Natural killer cell (primary cell): Measurements from ENCODE around the gene TRAF2. TPM values are rescaled to one million over a fixed set of nuclear protein-coding genes. Genes with fewer than 3 reads are reported as not detected.

Experiments used
- ATAC-seq, 3 donors: fragments of 150-1000 bp in 2 of 3; fragments of 200-7000 bp in 1 of 3; cut with Tn5 transposase; 1 replicate in 1 of 3; 2 replicates in 2 of 3; pipeline ENCODE4 v1.10.0; 2021; ENCODE audit warnings: mild to moderate bottlenecking in 2 of 3, moderate library complexity in 2 of 3
- DNase-seq, 2 donors: peaks; one replicate each; pipeline versions ENCODE4 v3.0.0 to v3.0.0-alpha.2; 2013 to 2021; ENCODE audit warnings: mixed read lengths in 1 of 2
- H3K27ac ChIP-seq: one replicate; pipeline ENCODE4 v1.5.1; 2013; ENCODE audit warnings: mild to moderate bottlenecking, low read length
- H3K27me3 ChIP-seq: one replicate; pipeline ENCODE4 v1.6.1; 2013; ENCODE audit warnings: low read length; ENCODE audit not compliant: control insufficient read depth, insufficient read depth
- H3K36me3 ChIP-seq: one replicate; pipeline ENCODE4 v1.6.1; 2013; ENCODE audit warnings: low read length; ENCODE audit not compliant: control insufficient read depth, insufficient read depth
- H3K4me1 ChIP-seq: one replicate; pipeline ENCODE4 v1.6.1; 2013; ENCODE audit warnings: low read length; ENCODE audit not compliant: control insufficient read depth, insufficient read depth
- H3K4me3 ChIP-seq: one replicate; pipeline ENCODE4 v1.5.1; 2013; ENCODE audit warnings: low read length
- H3K9me3 ChIP-seq: one replicate; pipeline ENCODE4 v1.6.1; 2013; ENCODE audit warnings: low read length; ENCODE audit not compliant: control insufficient read depth, insufficient read depth
- H3K27ac Mint-ChIP-seq, 2 donors: one replicate each; pipeline ENCODE4 v1.8.0; 2022; ENCODE audit warnings: mild to moderate bottlenecking in 2 of 2, mixed read lengths in 2 of 2, moderate library complexity in 1 of 2
- H3K27me3 Mint-ChIP-seq, 2 donors: one replicate each; pipeline ENCODE4 v1.8.0; 2022; ENCODE audit warnings: low read depth in 2 of 2, mixed read lengths in 2 of 2
- H3K36me3 Mint-ChIP-seq: one replicate; pipeline ENCODE4 v1.8.0; 2022; ENCODE audit warnings: mixed read lengths
- H3K4me1 Mint-ChIP-seq, 2 donors: one replicate each; pipeline ENCODE4 v1.8.0; 2022; ENCODE audit warnings: mixed read lengths in 2 of 2
- H3K4me3 Mint-ChIP-seq: one replicate; pipeline ENCODE4 v1.8.0; 2022; ENCODE audit warnings: mild to moderate bottlenecking, moderate library complexity, mixed read lengths
- H3K9me3 Mint-ChIP-seq, 2 donors: one replicate each; pipeline ENCODE4 v1.8.0; 2022; ENCODE audit warnings: mixed read lengths in 2 of 2
- WGBS: methylation state at CpG from one replicate; pipeline ENCODE4 v1.1.7; 2013; ENCODE audit warnings: missing lambda C conversion rate; ENCODE audit not compliant: insufficient coverage; 5-methylcytosine and 5-hydroxymethylcytosine counted together
- intact Hi-C: fragments of 100-400 bp; cut with micrococcal nuclease; formaldehyde crosslinking; loops from one replicate; pipeline ENCODE4 v1.14.2; 2022
- total RNA-seq, 4 donors: library from RNA; stranded (reverse); fragments of 120-200 nt in 1 of 4; gene quantifications; one replicate each; pipeline versions ENCODE4 v1.2.3 to v1.2.4, GENCODE V29; 2013 to 2022
- TF ChIP-seq, protein P1 (sequence below): fragments of 200-600 bp; IDR thresholded peaks from one replicate; pipeline ENCODE4 v1.8.0; 2022; ENCODE audit warnings: antibody characterized with exemption

The TRAF2 gene
- total RNA-seq, 3 donors from 2014 or later (not counting 1 experiment from before 2014, with no cell fraction given) = 17.4 to 35.5 (median 25.0) TPM

- TF ChIP-seq, protein P1, sequence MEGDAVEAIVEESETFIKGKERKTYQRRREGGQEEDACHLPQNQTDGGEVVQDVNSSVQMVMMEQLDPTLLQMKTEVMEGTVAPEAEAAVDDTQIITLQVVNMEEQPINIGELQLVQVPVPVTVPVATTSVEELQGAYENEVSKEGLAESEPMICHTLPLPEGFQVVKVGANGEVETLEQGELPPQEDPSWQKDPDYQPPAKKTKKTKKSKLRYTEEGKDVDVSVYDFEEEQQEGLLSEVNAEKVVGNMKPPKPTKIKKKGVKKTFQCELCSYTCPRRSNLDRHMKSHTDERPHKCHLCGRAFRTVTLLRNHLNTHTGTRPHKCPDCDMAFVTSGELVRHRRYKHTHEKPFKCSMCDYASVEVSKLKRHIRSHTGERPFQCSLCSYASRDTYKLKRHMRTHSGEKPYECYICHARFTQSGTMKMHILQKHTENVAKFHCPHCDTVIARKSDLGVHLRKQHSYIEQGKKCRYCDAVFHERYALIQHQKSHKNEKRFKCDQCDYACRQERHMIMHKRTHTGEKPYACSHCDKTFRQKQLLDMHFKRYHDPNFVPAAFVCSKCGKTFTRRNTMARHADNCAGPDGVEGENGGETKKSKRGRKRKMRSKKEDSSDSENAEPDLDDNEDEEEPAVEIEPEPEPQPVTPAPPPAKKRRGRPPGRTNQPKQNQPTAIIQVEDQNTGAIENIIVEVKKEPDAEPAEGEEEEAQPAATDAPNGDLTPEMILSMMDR = no peak
- Mint-ChIP-seq H3K9me3 (peaks cover 4 to 5% of the 10 kb centered on the region in 2 donors), H3K36me3 (no peaks in the 10 kb centered on the region), H3K27me3 (no peaks in the 10 kb centered on the region), H3K4me1 (peaks cover 4 to 40% of the 10 kb centered on the region in 2 donors), H3K27ac (no peak overlapping the region), H3K4me3 (no peak overlapping the region)
- Histone ChIP-seq H3K27me3 (no peaks in the 10 kb centered on the region), H3K4me1 (peaks cover 42% of the 10 kb centered on the region), H3K27ac (no peak overlapping the region), H3K4me3 (no peak overlapping the region), H3K9me3 (no peaks in the 10 kb centered on the region), H3K36me3 (no peaks in the 10 kb centered on the region)
- ATAC-seq (no peak), DNase-seq (no peak)
- WGBS = 94% methylated on average over 44 of the region's 44 CpGs
- intact Hi-C loops = no loop called here
These were observed 66.8 kb downstream of the TRAF2 start for GRCh38 chr9:136952876-136953770.

DNA sequence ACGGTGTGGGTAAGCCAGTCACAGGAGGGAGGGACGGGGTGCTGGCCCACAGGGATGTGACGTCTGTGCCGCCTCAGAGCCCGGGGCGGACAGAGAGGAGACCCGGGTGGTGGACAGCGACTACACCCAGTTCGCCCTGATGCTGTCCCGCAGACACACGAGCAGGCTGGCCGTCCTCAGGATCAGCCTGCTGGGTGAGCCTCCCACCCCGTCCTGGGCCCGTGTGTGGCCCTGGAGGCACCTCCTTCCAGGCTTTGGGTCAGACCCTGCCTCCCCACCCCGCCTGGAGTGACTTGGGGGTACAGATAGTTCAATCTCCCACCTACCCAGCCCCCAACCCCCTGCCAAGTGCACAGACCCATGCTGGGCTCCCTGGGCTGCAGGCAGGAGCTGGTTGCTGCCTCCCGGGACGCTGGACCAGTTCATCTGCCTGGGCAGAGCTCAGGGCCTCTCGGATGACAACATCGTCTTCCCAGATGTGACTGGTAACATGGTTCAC is 67.5 kb downstream of the TRAF2 start:
- Mint-ChIP-seq H3K4me3 (no peak overlapping the region), H3K36me3 (no peaks in the 10 kb centered on the region), H3K27me3 (no peaks in the 10 kb centered on the region), H3K4me1 (peaks cover 4 to 45% of the 10 kb centered on the region in 2 donors), H3K27ac (no peak overlapping the region), H3K9me3 (peaks cover 4 to 5% of the 10 kb centered on the region in 2 donors)
- Histone ChIP-seq H3K27ac (no peak overlapping the region), H3K36me3 (no peaks in the 10 kb centered on the region), H3K9me3 (no peaks in the 10 kb centered on the region), H3K27me3 (no peaks in the 10 kb centered on the region), H3K4me1 (peaks cover 42% of the 10 kb centered on the region), H3K4me3 (no peak overlapping the region)
- DNase-seq (no peak), ATAC-seq (no peak)
- TF ChIP-seq, protein P1 = no peak
- 88% methylated on average over 19 of the region's 19 CpGs for WGBS
- intact Hi-C loops = no loop called here

GRCh38 chr9:136954270-136955083 is 68.2 kb downstream of the TRAF2 start:
- no peak overlapping the region for H3K27ac Mint-ChIP-seq
- Histone ChIP-seq H3K36me3 (no peaks in the 10 kb centered on the region), H3K27ac (no peak overlapping the region), H3K4me3 (no peak overlapping the region), H3K9me3 (no peaks in the 10 kb centered on the region), H3K27me3 (no peaks in the 10 kb centered on the region), H3K4me1 (peaks cover 42% of the 10 kb centered on the region)
- TF ChIP-seq, protein P1 = no peak
- H3K36me3 Mint-ChIP-seq = no peaks in the 10 kb centered on the region
- peaks cover 4 to 5% of the 10 kb centered on the region in 2 donors for H3K9me3 Mint-ChIP-seq
- WGBS = 87% methylated on average over 24 of the region's 25 CpGs
- peaks cover 4 to 51% of the 10 kb centered on the region in 2 donors for H3K4me1 Mint-ChIP-seq
- intact Hi-C loops = no loop called here
- H3K27me3 Mint-ChIP-seq = no peaks in the 10 kb centered on the region
- no peak overlapping the region for H3K4me3 Mint-ChIP-seq
- ATAC-seq (no peak), DNase-seq (no peak)
